Activated naive CD4-positive, alpha-beta T cell (primary cell): ENCODE results near the gene PITX3.
"Not testable (repeated sequence)": the region's sequence is repeated elsewhere in the genome, so short reads cannot be mapped to it uniquely, and the experiment has no call there.

ENCODE experiments used
- DNase-seq, 4 experiments: peaks; one replicate each; lab custom pipeline; 2025; lab: John Stamatoyannopoulos, UW

PITX3 gene

GRCh38 chr10:102255404-102255803 is 14.1 kb upstream of the PITX3 start:
- DNase-seq: no peak

- no peak for DNase-seq
Observed at GRCh38 chr10:102254426-102254825, 13.1 kb upstream of the PITX3 start.

- not testable (repeated sequence) for DNase-seq
Observed at GRCh38 chr10:102252508-102252907, 11.2 kb upstream of the PITX3 start.

DNA sequence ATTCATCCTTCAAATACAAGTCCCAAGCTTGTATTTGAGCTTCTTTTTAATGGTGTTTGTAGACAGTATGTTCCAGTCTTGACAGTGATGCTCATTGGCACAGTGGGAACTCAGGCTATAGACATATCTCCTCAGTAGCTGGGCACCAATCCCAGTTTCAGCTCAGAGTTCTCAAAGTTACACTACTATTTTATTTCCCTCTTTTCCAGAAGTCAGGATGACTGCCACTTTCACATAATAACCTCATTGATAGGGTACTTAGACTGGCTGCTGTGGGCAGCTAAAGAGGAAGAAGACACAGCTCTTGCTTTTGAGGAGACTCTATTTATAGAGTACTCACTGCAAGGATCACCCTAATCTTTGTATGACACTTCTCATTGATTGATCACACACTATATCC is 6.4 kb upstream of the PITX3 start:
- no peak for DNase-seq

DNA sequence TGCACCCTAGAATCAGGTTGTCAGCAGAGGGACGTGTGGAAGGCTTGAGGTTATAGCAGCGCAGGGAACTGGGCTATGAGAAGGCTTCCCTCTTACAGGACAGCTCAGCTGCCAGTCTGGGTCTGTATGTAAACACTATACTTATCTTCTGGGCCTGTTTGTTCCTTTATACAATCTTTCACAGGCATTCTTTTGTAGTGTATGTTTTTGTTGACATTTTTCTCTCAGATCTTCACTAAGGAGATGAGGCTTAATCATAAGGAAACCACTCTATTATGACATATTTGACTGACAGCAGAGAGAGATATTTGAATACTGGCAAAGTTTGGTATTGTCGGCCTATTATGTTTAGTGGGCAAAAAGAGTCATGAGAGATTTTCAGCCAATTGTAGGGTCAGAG is 4.9 kb upstream of the PITX3 start:
- no peak for DNase-seq

GRCh38 chr10:102245932-102246251 is 4.6 kb upstream of the PITX3 start:
- no peak for DNase-seq

GRCh38 chr10:102245082-102245931 is 4.0 kb upstream of the PITX3 start, which contains the start of gene GBF1:
TSS of gene GBF1 (plus strand) at chr10:102245532. CDS start at chr10:102258939, 13,407 bp downstream.
- DNase-seq: peak; percentile 56 to 75 (median 66)

- DNase-seq: no peak
Observed at GRCh38 chr10:102243309-102243708, 2.0 kb upstream of the PITX3 start.

DNA sequence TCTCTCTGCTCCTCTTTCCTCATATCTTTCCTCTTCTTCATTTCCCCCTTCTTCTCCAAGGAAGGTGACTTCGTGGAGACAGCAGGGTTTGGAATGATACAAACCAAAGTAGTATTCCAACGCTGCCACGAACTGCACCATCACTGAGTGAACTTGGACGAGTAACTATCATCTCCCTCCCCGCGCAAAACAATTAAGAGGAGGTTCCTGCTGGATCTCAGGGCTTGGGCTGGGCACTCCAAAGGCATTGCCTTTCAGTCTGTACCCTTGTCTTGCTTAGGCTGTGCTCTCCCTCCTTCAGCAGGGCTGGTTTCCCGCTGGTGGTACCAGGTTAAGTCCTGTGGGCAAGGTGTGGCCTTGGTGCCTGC is 790 bp upstream of the PITX3 start:
- no peak for DNase-seq

GRCh38 chr10:102241032-102241443 is 274 bp downstream of the PITX3 start:
- DNase-seq: no peak

DNA sequence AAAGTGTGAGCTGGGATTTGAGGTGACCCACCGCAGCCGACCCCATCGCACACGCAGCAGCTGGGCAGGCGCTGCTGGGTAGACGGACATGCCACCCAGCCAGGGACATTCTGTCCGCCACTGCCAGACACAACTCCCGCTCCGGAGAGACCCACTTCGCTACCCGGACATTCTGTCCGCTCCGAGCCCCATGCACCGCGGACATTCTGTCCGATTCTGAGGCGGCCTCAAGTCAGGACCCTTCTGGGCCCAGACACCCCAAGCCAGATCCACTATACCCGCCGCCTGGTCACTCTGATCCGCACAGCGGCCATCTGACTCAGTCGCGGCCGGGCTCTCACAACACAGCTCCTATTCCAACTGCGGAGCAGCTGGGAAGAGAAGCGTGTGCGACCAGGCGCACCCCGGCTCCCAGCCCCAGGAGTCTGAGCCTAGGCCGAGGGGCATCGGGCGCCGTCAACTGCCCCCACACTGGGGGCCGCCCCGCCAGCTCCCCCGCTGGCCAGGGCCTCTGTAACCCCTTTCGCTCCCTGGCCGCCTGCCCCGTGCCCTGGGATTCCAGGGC is 763 bp downstream of the PITX3 start:
- no peak for DNase-seq

DNA sequence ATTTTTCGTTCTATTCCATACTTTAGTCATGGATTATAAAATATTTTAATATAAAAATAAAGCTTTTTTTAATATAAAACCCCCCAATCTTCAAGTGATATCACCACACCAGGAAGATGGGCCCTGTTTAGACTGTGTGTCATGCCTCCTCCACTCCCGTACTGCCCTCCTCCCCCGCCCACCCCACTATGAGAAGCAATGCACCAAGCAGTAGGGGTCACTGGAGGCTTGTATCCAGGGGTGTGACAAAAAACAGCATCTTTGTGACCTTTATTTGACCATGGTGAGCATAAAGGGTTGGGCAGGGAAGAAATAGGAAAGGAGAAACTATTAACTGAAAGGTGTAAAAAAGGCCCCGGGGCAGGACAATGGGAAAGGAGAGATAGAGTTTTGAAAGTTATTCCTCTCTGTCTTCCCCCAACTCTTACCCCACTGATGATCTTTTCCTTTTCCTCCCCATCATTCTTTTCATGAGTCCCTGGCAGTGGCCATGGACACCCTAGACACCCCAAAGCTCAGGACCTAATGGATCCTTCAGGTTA is 3.5 kb downstream of the PITX3 start:
- no peak for DNase-seq

GRCh38 chr10:102236006-102236405 is 5.3 kb downstream of the PITX3 start:
- no peak for DNase-seq

- no peak for DNase-seq
Observed at GRCh38 chr10:102235598-102235920, 5.8 kb downstream of the PITX3 start.

DNA sequence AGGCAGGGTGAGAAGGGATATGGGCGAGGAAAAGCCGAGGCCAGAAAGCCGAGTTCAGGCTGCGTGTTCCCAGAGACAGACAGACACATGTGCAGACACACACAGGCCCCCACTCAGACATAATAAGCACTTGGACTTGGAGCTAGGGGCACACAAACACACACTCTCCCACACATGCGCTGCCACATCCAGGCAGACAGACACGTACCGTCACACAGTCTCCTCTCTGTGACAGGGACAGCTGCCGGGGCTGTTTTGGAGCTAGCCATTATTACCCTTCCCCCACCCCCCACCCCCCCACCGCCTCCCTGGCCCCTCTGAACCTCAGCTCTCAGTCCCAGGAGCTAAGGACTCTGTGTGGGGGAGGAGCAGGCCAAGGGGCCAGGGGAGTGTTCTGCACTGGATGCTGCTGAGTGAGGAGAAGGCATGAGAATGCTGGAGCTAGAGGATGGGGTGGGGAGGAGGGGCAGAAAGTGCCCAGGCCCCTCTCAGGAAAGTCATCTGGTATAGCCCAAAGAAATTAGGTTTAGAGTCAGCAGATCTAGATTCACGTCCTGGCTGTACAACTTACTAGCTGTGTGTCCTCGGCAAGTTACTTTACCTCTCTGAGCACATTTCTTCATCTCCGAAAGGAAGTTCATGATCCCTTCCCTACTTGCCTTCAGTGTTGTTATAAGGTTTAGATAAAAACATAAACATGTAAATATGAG is 6.3 kb downstream of the PITX3 start:
- DNase-seq: no peak

- DNase-seq: no peak
Observed at GRCh38 chr10:102233997-102234396, 7.3 kb downstream of the PITX3 start.

DNA sequence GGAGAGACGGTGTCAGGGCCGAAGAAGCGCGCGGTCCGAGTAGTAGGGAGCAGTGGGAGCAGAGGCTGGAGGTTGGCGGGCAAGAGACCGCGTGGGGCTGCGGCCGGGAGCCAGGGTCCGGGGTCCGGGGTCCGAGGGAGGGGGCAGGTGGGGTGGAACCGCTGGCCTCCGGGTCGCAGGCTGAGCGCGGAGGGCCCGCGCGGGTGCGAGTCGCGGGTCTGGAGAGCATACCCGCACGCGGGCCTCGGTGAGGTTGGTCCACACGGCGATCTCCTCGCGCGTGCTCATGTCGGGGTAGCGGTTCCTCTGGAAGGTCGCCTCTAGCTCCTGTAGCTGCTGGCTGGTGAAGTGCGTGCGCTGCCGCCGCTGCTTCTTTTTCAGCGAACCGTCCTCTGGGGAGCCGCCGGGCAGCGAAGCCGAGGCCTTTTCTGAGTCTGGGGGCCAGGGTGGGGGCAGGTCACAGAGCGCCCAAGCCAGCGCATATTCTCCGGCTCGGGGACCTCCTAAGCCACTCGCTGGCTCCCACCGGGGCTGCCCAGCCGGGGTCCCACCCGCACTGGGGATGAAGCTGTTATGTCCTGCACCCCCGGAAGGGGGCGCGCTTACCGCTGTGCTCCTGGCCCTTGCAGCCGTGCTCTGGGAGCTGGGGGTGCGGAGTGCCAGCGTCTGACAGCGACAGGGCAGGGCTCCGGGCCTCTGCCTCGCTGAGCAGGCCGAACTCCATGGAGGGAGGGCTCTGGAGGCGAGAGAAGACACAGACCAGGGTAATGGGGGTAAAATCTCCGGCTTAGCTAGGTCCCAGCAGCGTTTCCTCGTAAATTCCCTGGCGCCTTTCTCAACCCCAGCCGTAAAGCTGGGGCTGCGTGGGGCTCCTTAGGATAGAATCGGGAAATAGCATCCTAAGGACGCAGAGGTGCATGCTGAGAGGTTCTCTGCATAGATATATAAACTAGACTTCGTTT is 9.7 kb downstream of the PITX3 start:
- DNase-seq: peak; percentile 32 to 52 (median 42)

DNA sequence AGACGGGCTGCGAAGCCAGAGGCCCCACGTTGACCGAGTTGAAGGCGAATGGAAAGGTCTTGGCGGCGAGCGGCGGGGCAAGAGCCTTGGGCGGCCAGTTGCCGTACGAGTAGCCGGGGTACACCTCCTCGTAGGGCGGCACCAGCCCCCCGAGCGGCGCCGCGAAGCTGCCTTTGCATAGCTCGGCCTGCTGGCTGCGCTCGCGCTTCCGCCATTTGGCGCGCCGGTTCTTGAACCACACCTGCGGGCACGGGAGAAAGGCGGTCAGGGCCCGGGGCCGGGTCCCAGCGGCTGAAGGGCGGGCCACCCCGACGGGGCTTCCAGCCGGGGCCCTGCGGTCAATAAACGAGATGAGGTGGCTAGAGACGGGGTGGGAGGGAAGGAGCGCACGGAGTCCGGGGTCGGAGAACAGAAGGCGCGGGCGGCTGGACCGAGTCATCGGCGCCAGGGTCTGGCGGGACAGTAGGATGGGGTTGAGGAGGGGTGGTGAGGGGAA is 10.4 kb downstream of the PITX3 start:
- DNase-seq: peak in 2 of 4 experiments; percentile 13 to 35

DNA sequence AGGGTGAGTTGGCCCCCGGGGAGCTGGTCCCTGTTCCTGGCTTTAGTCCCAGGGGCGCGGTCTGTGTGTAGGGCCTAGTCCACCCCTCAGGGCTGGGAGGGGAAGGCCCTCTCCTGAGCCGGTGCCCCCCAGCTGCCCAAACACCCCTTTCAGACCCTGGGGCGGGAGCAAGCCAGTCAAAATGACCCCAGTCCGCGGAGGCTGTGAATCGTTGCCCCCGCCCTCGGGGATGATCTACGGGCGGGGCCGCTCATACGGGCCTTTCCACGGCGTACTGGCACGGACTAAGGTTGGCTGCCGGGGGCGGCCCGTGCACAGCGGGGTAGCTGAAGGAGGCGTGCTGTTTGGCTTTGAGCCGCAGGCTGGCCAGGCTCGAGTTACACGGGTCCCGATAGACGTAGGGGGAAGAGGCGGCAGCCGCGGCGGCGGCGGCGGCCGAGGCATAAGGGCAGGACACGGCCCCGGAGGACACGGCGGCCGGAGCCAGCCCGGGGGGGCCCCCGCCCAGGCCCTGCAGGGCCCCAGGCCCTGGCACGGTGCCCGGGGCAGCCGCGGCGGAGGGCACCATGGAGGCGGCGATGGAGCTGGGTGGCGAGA is 10.9 kb downstream of the PITX3 start:
- DNase-seq: peak in 1 of 4 experiments; percentile 16

DNA sequence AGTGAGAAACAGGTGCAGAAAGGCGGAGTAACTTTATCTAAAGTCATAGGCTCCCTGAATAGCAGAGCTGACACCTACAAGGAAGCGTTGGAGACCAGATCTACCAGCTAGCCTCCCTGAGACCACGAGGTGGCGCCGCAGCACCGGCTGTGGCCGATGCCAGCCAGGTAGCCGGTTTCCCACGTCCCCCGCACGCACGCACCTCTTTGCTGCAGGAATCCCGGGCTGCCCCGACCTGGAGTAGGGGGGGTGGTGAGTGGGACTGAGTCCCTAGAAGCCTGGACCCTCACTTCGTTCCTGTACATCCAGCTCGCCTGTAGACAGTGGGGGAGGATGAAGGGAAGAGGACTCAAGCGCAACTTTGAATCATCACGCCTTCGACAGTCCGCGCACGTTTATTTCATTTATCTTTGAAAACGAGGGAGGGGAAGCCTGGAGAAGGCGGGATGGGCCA is 11.5 kb downstream of the PITX3 start:
- DNase-seq: peak; percentile 64 to 84 (median 72)

GRCh38 chr10:102227050-102227449 is 14.3 kb downstream of the PITX3 start:
- no peak for DNase-seq
